Panc1 (cell line): ENCODE data around the gene CSPG5. TPM values are rescaled to one million over a fixed set of nuclear protein-coding genes. Genes with fewer than 3 reads are reported as not detected.

Source experiments
- ATAC-seq: fragments of 200-7000 bp; cut with Tn5 transposase; 2 replicates; pipeline ENCODE4 v1.9.1; 2020; ENCODE audit warnings: mild to moderate bottlenecking, moderate library complexity
- BruUV-seq: library from RNA; stranded (reverse); fragments of 400-500 nt; replicated peaks from 2 replicates; lab custom pipeline; 2021; lab: Mats Ljungman, UMichigan
- CTCF ChIA-PET: fragments of 300-600 bp; sonication (Branson Sonifier 250); formaldehyde crosslinking; loops from one replicate; lab custom pipeline; 2022; ENCODE audit warnings: antibody characterized with exemption; lab: Charles Lee
- POLR2A ChIA-PET: fragments of 300-600 bp; sonication (Branson Sonifier 250); formaldehyde crosslinking; loops from one replicate; lab custom pipeline; 2022; ENCODE audit warnings: antibody characterized with exemption; lab: Charles Lee
- DNase-seq: peaks from one replicate; pipeline ENCODE4 v3.0.0-alpha.2; 2010; ENCODE audit warnings: low read depth, low spot score
- H3K27ac ChIP-seq: 2 replicates; pipeline ENCODE4 v1.5.1; 2011; ENCODE audit warnings: mild to moderate bottlenecking, low read length, inconsistent platforms
- H3K27me3 ChIP-seq: fragments of 200-500 bp; sonication (Bioruptor generic); 2 replicates; pipeline ENCODE4 v1.6.0; 2014; ENCODE audit warnings: low read length, inconsistent platforms; ENCODE audit not compliant: control insufficient read depth, insufficient read depth
- H3K36me3 ChIP-seq: fragments of 200-500 bp; sonication (Bioruptor generic); 2 replicates; pipeline ENCODE4 v1.5.1; 2014; ENCODE audit warnings: inconsistent platforms, mild to moderate bottlenecking, low read length, moderate library complexity; ENCODE audit not compliant: control insufficient read depth, insufficient read depth
- H3K4me1 ChIP-seq: 2 replicates; pipeline ENCODE4 v1.5.1; 2011; ENCODE audit warnings: inconsistent platforms, mild to moderate bottlenecking, low read length, moderate library complexity; ENCODE audit not compliant: control insufficient read depth, insufficient read depth
- H3K4me3 ChIP-seq, 2 experiments: 2 replicates each; pipeline ENCODE4 v1.5.1; 2011 to 2012; ENCODE audit warnings: low read depth in 2 of 2, low read length in 2 of 2, mild to moderate bottlenecking in 2 of 2, inconsistent platforms in 1 of 2, moderate library complexity in 1 of 2
- H3K9me3 ChIP-seq: fragments of 200-500 bp; sonication (Bioruptor generic); 2 replicates; pipeline ENCODE4 v1.5.1; 2014; ENCODE audit warnings: low read depth, mild to moderate bottlenecking, inconsistent platforms, low read length, moderate library complexity; ENCODE audit not compliant: control insufficient read depth, insufficient read depth
- CTCF ChIP-seq: fragments of 450-650 bp; IDR thresholded peaks from 2 replicates; pipeline ENCODE4 v1.5.1; 2017; ENCODE audit warnings: mild to moderate bottlenecking
- POLR2AphosphoS5 ChIP-seq: IDR thresholded peaks from 2 replicates; pipeline ENCODE4 v1.6.1; 2012; ENCODE audit warnings: mild to moderate bottlenecking, low read depth, low read length, moderate library complexity
- REST ChIP-seq, 2 experiments: IDR thresholded peaks; 2 replicates each; pipeline ENCODE4 v1.6.1; 2011 to 2012; ENCODE audit warnings: low read depth in 2 of 2, control low read depth in 1 of 2, low read length in 1 of 2, mild to moderate bottlenecking in 1 of 2, moderate library complexity in 1 of 2; ENCODE audit not compliant: insufficient read depth in 1 of 2
- SIN3A ChIP-seq: IDR thresholded peaks from 2 replicates; pipeline ENCODE4 v1.6.1; 2012; ENCODE audit warnings: low read depth, mild to moderate bottlenecking, low read length, moderate library complexity, borderline replicate concordance; ENCODE audit not compliant: insufficient read depth
- TCF7L2 ChIP-seq: IDR thresholded peaks from 2 replicates; pipeline ENCODE4 v1.6.1; 2011; ENCODE audit warnings: mild to moderate bottlenecking, low read depth, low read length, inconsistent platforms
- in situ Hi-C: cut with HindIII; loops from 2 replicates; pipeline ENCODE4 v1.10.0; 2016; ENCODE audit warnings: low sequenced_read_pairs, low pct_unique_long_range_greater_than_20kb
- intact Hi-C: fragments of 100-400 bp; cut with micrococcal nuclease; formaldehyde crosslinking; loops from one replicate; pipeline ENCODE4 v1.10.0; 2022; ENCODE audit not compliant: unreplicated experiment
- total RNA-seq: library from RNA; stranded (reverse); gene quantifications from one replicate; pipeline ENCODE4 v1.2.1, GENCODE V29; 2021; ENCODE audit not compliant: unreplicated experiment

CSPG5 gene
- total RNA-seq, 1 experiment from 2014 or later, result 3.2 TPM

- Histone ChIP-seq H3K27ac (no peak overlapping the region), H3K36me3 (no peaks in the 10 kb centered on the region), H3K9me3 (no peaks in the 10 kb centered on the region), H3K4me3 (no peak overlapping the region), H3K27me3 (no peaks in the 10 kb centered on the region), H3K4me1 (no peaks in the 10 kb centered on the region)
- no TSS peak for BruUV-seq
- ChIA-PET POLR2A (interaction anchor here (0.6 kb wide), 1 partner anchor 55 kb away, joined by 3 read pairs; no protein-coding TSS in a partner anchor), CTCF (no interaction called here)
- ATAC-seq (peak; percentile 30; the same call in 1 of the 2 replicates), DNase-seq (no peak)
- TF ChIP-seq REST (IDR thresholded peaks at IDR 0.05; ENCODE audit: insufficient read depth in 1 of 2, low read depth in 2 of 2, low read length in 1 of 2) (no peak), POLR2AphosphoS5 (no peak), TCF7L2 (no peak), SIN3A (no peak), CTCF (no peak)
- in situ Hi-C loops, result no loop called here
- intact Hi-C loops, result no loop called here
These were observed 36.0 kb downstream of the CSPG5 start for GRCh38 chr3:47542471-47543173.

DNA sequence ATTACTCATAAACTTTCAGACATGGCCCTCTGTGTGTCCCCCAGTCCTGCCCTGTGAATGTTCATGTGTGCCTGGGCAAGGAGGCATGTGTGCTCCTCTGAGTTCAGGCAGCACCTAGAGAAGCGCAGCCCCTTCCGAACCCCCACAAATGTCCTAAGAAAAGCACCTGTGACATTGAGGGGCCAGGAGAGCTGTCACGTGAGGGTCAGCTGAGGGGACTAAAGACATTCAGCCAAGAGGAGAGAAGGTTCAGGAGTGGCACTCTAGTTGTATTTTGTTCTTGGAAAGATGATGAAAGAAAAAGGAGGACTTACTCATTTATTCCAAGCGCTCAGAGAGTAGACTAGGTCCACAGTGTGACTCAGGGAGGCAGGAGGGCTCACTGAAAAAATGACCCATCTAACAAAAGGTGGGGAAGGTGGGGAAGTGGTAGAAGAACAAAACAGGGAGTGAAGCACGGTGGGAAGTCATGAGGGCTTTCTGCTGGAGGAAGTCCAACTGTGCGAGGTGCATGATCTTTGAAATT, 37.0 kb downstream of the CSPG5 start:
- Histone ChIP-seq H3K27ac (no peak overlapping the region), H3K27me3 (no peaks in the 10 kb centered on the region), H3K4me1 (no peaks in the 10 kb centered on the region), H3K36me3 (no peaks in the 10 kb centered on the region), H3K4me3 (no peak overlapping the region), H3K9me3 (no peaks in the 10 kb centered on the region)
- CTCF ChIA-PET, result no interaction called here
- no TSS peak for BruUV-seq
- in situ Hi-C loops, result no loop called here
- no peak for TF ChIP-seq TCF7L2
- no peak for TF ChIP-seq POLR2AphosphoS5
- no peak for TF ChIP-seq CTCF
- no peak for TF ChIP-seq REST (IDR thresholded peaks at IDR 0.05; ENCODE audit: insufficient read depth in 1 of 2, low read depth in 2 of 2, low read length in 1 of 2)
- TF ChIP-seq SIN3A, result no peak
- POLR2A ChIA-PET, result no interaction called here
- intact Hi-C loops, result no loop called here
- ATAC-seq, result no peak
- no peak for DNase-seq
